HUES64 (cell line): ENCODE measurements around the gene SLC12A2.

ENCODE experiments used
- H3K27ac ChIP-seq: 2 replicates; pipeline ENCODE4 v1.7.0; 2013; ENCODE audit warnings: low read depth, low read length, inconsistent platforms
- H3K27me3 ChIP-seq: 2 replicates; pipeline ENCODE4 v1.6.1; 2013; ENCODE audit warnings: mild to moderate bottlenecking, low read length; ENCODE audit not compliant: insufficient read depth
- H3K36me3 ChIP-seq: 2 replicates; pipeline ENCODE4 v1.6.1; 2013; ENCODE audit warnings: mild to moderate bottlenecking, low read length; ENCODE audit not compliant: insufficient read depth
- H3K4me1 ChIP-seq: 2 replicates; pipeline ENCODE4 v1.6.1; 2013; ENCODE audit warnings: mild to moderate bottlenecking, low read length, moderate library complexity; ENCODE audit not compliant: insufficient read depth
- H3K4me3 ChIP-seq: 2 replicates; pipeline ENCODE4 v1.5.1; 2013; ENCODE audit warnings: mild to moderate bottlenecking, low read length, moderate library complexity
- H3K9ac ChIP-seq: 2 replicates; pipeline ENCODE4 v1.6.1; 2013; ENCODE audit warnings: mild to moderate bottlenecking, low read depth, low read length
- H3K9me3 ChIP-seq: 2 replicates; pipeline ENCODE4 v1.6.1; 2013; ENCODE audit warnings: low read depth, low read length; ENCODE audit not compliant: insufficient read depth
- WGBS: fragments of 150-250, 120-280 bp; methylation state at CpG from one replicate; pipeline ENCODE4 v1.1.7; 2013; ENCODE audit warnings: missing lambda C conversion rate; 5-methylcytosine and 5-hydroxymethylcytosine counted together

Gene SLC12A2

DNA sequence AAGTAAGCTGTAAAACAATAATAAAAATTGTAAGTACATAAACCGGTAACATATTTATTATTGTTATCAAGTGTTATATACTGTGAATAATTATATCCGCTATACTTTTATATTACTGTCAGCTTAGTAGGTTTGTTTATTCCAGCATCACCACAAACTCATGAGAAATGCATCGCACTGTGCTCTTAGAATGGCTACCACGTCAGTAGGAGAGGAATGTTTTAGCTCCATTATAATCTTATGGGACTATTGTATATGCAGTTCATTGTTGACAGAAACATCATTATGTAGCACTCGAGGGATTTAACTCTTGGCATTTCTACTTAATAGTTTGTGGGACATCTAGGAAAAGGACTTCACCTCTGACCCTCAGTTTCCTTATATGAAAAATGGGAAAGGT, 16.4 kb downstream of the SLC12A2 start:
- Histone ChIP-seq H3K9me3 (peaks cover 21% of the 10 kb centered on the region), H3K4me3 (no peak overlapping the region), H3K36me3 (no peaks in the 10 kb centered on the region), H3K9ac (no peak overlapping the region), H3K4me1 (0 out of 2 replicates have a peak, but pooled peaks cover 2% of the 10 kb centered on the region), H3K27ac (no peak overlapping the region), H3K27me3 (no peaks in the 10 kb centered on the region)
- 96% methylated on average over 3 of the region's 5 CpGs for WGBS

DNA sequence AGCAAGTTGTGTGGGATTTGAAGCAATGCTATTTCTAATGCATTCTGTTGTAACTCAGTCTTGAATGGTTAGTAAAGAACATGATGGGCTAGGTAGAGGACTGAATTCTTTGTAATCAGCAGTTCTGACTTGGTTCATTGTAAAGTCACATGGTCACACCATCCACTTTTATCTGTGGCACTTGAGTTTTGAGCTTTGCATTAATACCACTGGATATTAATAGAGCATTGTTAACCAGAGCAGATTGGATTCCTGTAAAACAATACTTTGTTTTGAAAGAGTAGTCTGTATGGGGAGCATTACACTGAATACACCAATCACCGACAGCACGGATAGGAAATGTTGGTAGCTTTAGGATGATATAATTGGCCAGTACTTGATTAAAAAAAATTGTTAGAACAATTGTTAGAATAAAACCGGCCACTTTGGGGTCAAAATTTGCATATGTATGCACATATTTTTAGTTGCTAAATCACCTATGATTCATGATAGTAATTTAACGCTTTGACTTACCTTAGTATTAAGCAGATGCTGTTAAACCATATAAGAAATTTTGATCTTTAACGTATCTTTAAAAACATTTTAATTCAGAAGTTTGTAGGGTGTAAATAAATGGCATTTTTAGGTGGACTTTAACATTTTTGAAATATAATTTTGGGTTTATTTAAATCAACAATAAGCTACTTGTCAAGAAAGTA, 17.4 kb downstream of the SLC12A2 start:
- Histone ChIP-seq H3K27me3 (no peaks in the 10 kb centered on the region), H3K9me3 (peaks cover 21% of the 10 kb centered on the region), H3K9ac (no peak overlapping the region), H3K4me3 (no peak overlapping the region), H3K36me3 (no peaks in the 10 kb centered on the region), H3K4me1 (0 out of 2 replicates have a peak, but pooled peaks cover 2% of the 10 kb centered on the region), H3K27ac (no peak overlapping the region)
- WGBS = 87% methylated on average over 3 of the region's 5 CpGs

DNA sequence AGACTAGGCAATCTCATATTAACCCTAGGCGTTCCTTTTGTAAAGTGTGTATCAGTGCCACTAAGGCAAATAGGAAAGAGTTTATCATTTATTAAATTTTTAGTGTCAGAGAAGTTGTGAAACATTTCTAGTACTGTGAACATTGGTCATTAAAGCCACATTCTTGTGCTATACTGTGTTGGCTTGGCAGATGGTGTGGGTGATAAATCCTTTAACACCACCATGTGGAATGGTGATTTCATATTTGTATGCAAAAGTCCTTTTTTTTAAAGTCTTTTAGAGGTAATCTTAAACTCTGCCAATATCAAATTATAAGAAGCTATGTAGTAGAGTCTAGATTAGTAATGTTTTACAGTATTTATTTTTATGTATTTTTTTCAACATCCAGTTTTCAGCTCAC, 18.1 kb downstream of the SLC12A2 start:
- H3K27me3 ChIP-seq = no peaks in the 10 kb centered on the region
- H3K4me1 ChIP-seq = 0 out of 2 replicates have a peak, but pooled peaks cover 2% of the 10 kb centered on the region
- no peak overlapping the region for H3K27ac ChIP-seq
- no peaks in the 10 kb centered on the region for H3K36me3 ChIP-seq
- H3K9me3 ChIP-seq = peaks cover 17% of the 10 kb centered on the region
- H3K9ac ChIP-seq = no peak overlapping the region
- H3K4me3 ChIP-seq = no peak overlapping the region
- WGBS = 90% methylated on average over 1 of the region's 1 CpG

DNA sequence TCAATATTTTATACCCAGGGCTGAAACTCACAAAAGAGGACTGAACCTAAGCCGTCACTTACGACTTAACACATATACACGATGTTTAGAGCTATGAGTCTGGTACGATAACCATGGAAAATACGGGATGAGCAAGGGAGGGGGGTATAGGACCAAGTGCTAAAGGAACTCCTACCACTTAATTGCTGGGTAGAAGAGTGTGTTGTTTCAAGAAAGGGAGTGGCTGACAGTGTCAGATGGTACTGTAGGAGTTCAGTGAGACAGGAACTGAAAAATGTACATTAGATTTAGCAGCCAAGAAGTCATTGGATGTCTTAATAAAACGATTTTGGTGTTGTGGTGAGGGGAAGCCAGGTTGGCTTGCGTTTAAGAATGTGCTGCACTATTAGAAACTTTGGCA, 21.6 kb downstream of the SLC12A2 start:
- H3K4me1 ChIP-seq = 0 out of 2 replicates have a peak, but pooled peaks cover 2% of the 10 kb centered on the region

DNA sequence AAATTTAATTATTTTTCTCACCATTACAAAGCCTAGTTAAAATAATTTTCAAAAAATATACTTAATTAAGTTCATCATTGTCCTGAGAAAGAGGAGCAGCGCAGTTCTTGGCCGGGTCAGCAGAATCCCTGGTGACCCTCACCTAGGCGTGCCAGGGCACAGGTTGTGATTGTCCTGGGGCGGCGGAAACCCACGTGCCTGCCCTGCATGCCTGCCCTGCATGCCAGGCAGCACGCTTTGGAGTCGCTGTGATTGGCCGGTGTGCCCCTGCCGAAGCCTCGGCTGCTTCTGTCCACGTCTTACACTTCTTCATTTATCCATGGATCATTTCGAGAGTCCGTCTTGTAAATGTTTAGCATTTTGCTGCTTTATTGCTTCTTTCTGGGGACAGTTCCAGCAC, 25.6 kb downstream of the SLC12A2 start:
- H3K4me1 ChIP-seq = no peaks in the 10 kb centered on the region
- H3K27me3 ChIP-seq = no peaks in the 10 kb centered on the region
- WGBS = 96% methylated on average over 14 of the region's 14 CpGs
- H3K9me3 ChIP-seq = no peaks in the 10 kb centered on the region
- no peak overlapping the region for H3K27ac ChIP-seq
- no peak overlapping the region for H3K9ac ChIP-seq
- peaks cover 3% of the 10 kb centered on the region; the same call in 1 of the 2 replicates for H3K36me3 ChIP-seq
- H3K4me3 ChIP-seq = no peak overlapping the region

More for the DNA sequence above, 21.6 kb downstream of the SLC12A2 start:
- no peaks in the 10 kb centered on the region for H3K9me3 ChIP-seq
- no peak overlapping the region for H3K4me3 ChIP-seq
- no peaks in the 10 kb centered on the region for H3K27me3 ChIP-seq
- H3K27ac ChIP-seq = no peak overlapping the region
- H3K36me3 ChIP-seq = no peaks in the 10 kb centered on the region
- no peak overlapping the region for H3K9ac ChIP-seq
- 94% methylated on average over 7 of the region's 7 CpGs for WGBS

DNA sequence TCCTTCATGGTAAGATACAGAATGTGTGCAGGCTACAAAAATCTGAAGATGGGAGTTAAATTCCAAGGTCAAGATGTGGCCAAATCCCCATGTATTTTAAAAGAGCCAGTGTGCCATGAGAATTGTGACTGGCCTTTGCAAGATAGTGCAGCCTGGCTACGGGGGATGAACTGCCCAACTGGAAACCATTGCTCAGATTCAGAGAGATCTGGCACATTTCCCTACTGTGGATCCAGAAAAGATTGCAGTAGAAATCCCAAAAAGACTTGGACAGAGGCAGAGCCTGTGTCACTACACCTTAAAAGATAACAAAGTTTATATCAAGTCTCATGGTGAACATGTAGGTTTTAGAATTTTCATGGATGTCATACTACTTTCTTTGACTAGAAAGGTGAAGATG, 26.2 kb downstream of the SLC12A2 start:
- H3K9ac ChIP-seq = no peak overlapping the region
- no peaks in the 10 kb centered on the region for H3K9me3 ChIP-seq
- no peaks in the 10 kb centered on the region for H3K4me1 ChIP-seq
- peaks cover 9% of the 10 kb centered on the region for H3K36me3 ChIP-seq
- no peaks in the 10 kb centered on the region for H3K27me3 ChIP-seq
- WGBS = 92% methylated on average over 1 of the region's 1 CpG
- no peak overlapping the region for H3K4me3 ChIP-seq
- H3K27ac ChIP-seq = no peak overlapping the region

DNA sequence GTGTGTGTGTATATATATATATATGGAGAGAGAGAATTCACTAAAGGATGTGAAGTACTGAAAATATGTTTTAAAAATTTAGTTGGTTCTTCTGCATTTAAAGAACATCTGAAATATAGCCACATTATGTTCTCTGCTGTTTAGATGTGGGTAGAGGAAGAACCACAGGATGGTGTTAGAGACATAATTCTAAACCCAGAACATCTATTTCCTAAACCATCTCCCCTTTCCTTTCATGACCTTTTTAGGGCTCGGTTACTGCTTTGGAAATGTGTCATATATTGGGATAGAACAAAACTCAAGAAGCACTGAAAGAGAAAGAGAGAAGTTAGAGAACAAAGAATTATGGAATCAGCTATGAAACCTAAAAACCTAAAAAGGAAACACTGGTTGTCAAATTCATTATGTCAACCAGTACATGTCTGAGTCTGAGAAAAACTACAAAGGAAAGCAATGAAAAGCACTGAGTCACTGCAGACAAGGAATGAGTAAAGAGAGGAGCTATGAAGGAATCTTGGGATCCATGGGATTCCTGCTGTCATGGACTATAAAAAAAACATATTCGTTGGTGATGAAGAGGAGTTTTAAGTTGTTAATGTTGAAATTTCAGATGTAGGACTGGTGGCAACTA, 28.4 kb downstream of the SLC12A2 start:
- Histone ChIP-seq H3K9ac (no peak overlapping the region), H3K36me3 (peaks cover 16% of the 10 kb centered on the region), H3K27ac (no peak overlapping the region), H3K4me3 (no peak overlapping the region), H3K4me1 (no peaks in the 10 kb centered on the region), H3K27me3 (no peaks in the 10 kb centered on the region), H3K9me3 (no peaks in the 10 kb centered on the region)
- 79% methylated on average over 1 of the region's 2 CpGs for WGBS

DNA sequence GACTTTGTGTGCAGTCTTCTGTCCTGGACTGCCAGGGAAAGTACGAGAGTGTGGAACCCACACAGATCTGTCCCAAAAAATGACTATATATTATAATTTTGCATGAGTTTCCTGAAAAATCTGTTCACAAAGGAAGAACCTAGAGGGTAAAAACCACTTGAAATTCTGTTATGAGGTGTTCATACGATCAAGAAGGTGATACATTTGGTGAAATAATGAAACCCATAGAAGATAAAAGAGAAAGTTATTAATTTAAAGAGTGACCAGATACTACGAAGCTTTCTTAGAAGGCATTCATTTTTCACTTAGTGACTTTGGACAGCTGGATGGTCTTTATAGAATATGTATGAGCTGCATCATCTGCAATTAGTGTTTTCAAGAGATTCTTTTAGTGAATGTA, 32.9 kb downstream of the SLC12A2 start:
- 93% methylated on average over 2 of the region's 3 CpGs for WGBS
- Histone ChIP-seq H3K27ac (no peak overlapping the region), H3K4me3 (no peak overlapping the region)

DNA sequence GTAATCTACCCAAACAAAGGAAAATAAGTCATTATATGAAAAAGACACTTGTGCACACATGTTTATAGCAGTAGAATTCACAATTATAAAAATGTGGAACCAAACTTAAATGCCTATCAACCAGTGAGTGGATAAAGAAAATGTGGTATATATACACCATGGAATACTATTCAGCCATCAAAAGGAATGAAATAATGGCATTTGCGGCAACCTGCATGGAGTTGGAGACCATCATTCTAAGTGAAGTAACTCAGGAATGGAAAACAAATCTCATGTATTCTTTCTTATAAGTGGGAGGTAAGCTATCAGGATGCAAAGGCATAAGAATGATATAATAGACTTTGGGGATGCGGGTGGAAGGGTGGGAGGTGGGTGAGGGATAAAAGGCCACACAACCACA, 34.6 kb downstream of the SLC12A2 start:
- peaks cover 20% of the 10 kb centered on the region for H3K36me3 ChIP-seq
- no peaks in the 10 kb centered on the region for H3K27me3 ChIP-seq
- no peaks in the 10 kb centered on the region for H3K4me1 ChIP-seq
- no peak overlapping the region for H3K27ac ChIP-seq
- no peaks in the 10 kb centered on the region for H3K9me3 ChIP-seq
- H3K9ac ChIP-seq = no peak overlapping the region
- H3K4me3 ChIP-seq = no peak overlapping the region
- 97% methylated on average over 2 of the region's 2 CpGs for WGBS

More for the DNA sequence above, 32.9 kb downstream of the SLC12A2 start:
- Histone ChIP-seq H3K9ac (no peak overlapping the region), H3K4me1 (no peaks in the 10 kb centered on the region), H3K36me3 (peaks cover 20% of the 10 kb centered on the region), H3K9me3 (no peaks in the 10 kb centered on the region), H3K27me3 (no peaks in the 10 kb centered on the region)

DNA sequence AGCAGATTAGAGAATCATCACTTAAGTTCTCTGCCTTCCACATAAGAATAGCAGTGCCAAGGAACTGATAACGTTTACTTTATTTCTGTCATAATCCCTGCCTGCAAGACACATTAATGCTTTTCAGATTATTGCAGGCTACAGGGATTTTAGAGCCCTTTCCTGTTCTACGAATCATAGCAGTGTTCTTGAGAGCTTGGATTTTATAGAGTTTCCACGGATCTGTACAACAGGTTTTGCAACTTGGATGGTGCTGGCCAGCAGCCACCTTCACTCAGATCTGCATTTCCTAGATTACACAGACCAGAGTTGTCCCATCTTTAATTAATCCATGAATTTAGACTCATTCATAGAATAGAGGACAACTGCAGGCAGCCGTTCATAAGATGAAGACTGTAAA, 38.1 kb downstream of the SLC12A2 start:
- H3K36me3 ChIP-seq = peaks cover 4% of the 10 kb centered on the region; the same call in 1 of the 2 replicates
- H3K4me3 ChIP-seq = no peak overlapping the region
- 92% methylated on average over 3 of the region's 4 CpGs for WGBS
- no peaks in the 10 kb centered on the region for H3K27me3 ChIP-seq
- H3K4me1 ChIP-seq = no peaks in the 10 kb centered on the region
- no peak overlapping the region for H3K9ac ChIP-seq
- H3K27ac ChIP-seq = no peak overlapping the region
- no peaks in the 10 kb centered on the region for H3K9me3 ChIP-seq

DNA sequence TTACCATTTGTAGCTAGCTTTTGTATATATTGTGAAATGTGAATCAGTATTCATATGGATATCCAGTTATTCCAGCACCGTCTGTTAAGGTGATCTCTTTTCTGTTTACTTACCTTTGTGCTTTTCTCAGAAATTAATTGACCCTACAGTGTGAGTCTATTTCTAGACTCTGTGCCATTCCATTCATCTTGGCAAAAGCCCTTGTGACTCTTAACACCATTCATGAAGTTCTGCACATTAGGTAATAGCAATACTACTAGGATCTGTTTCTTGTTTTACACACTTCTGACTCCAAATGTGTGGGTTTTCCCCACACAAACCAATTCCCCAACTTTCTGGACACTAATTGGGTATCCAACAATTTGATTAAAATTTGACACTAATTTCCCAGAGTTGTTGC, 40.4 kb downstream of the SLC12A2 start:
- WGBS = 95% methylated on average over 1 of the region's 1 CpG
- no peaks in the 10 kb centered on the region for H3K36me3 ChIP-seq
- H3K27me3 ChIP-seq = no peaks in the 10 kb centered on the region
- no peaks in the 10 kb centered on the region for H3K9me3 ChIP-seq
- H3K4me1 ChIP-seq = no peaks in the 10 kb centered on the region
- no peak overlapping the region for H3K9ac ChIP-seq
- H3K27ac ChIP-seq = no peak overlapping the region
- H3K4me3 ChIP-seq = no peak overlapping the region
